T-helper 2 cell treated with Interferon-gamma antibody and Interleukin-4, amounts not matched to agents 5 μg/mL and 100 μg/mL, for 36 hours (primary cell): ENCODE measurements around the gene CD5L.

Experiments used
- DNase-seq: peaks from one replicate; pipeline ENCODE4 v3.0.0; 2021; ENCODE audit warnings: low spot score
- H3K27ac Mint-ChIP-seq: one replicate; pipeline ENCODE4 v1.8.0; 2021; ENCODE audit warnings: mild to moderate bottlenecking, mixed read lengths
- H3K27me3 Mint-ChIP-seq: one replicate; pipeline ENCODE4 v1.8.0; 2021; ENCODE audit warnings: low read depth, mixed read lengths
- H3K36me3 Mint-ChIP-seq: one replicate; pipeline ENCODE4 v1.8.0; 2021; ENCODE audit warnings: low read depth, mixed read lengths
- H3K4me1 Mint-ChIP-seq: one replicate; pipeline ENCODE4 v1.8.0; 2021; ENCODE audit warnings: low read depth, mixed read lengths
- H3K4me3 Mint-ChIP-seq: one replicate; pipeline ENCODE4 v1.8.0; 2022; ENCODE audit warnings: mild to moderate bottlenecking, moderate library complexity, mixed read lengths
- H3K9me3 Mint-ChIP-seq: one replicate; pipeline ENCODE4 v1.8.0; 2021; ENCODE audit warnings: mixed read lengths

CD5L gene

GRCh38 chr1:157833145-157833544, 8.5 kb downstream of the CD5L start:
- no peak overlapping the region for H3K27ac Mint-ChIP-seq
- DNase-seq: no peak
- H3K9me3 Mint-ChIP-seq: no peaks in the 10 kb centered on the region
- peaks cover 8% of the 10 kb centered on the region for H3K27me3 Mint-ChIP-seq
- H3K4me1 Mint-ChIP-seq: no peaks in the 10 kb centered on the region
- H3K4me3 Mint-ChIP-seq: no peak overlapping the region
- H3K36me3 Mint-ChIP-seq: no peaks in the 10 kb centered on the region

GRCh38 chr1:157831968-157832626, 9.5 kb downstream of the CD5L start:
- H3K4me1 Mint-ChIP-seq: no peaks in the 10 kb centered on the region
- peak; percentile 6 for DNase-seq
- H3K9me3 Mint-ChIP-seq: no peaks in the 10 kb centered on the region
- H3K27ac Mint-ChIP-seq: no peak overlapping the region
- H3K27me3 Mint-ChIP-seq: peaks cover 8% of the 10 kb centered on the region
- H3K4me3 Mint-ChIP-seq: no peak overlapping the region
- H3K36me3 Mint-ChIP-seq: no peaks in the 10 kb centered on the region

- Mint-ChIP-seq H3K27me3 (peaks cover 8% of the 10 kb centered on the region), H3K4me1 (no peaks in the 10 kb centered on the region), H3K9me3 (no peaks in the 10 kb centered on the region), H3K4me3 (no peak overlapping the region), H3K27ac (no peak overlapping the region), H3K36me3 (no peaks in the 10 kb centered on the region)
- DNase-seq: no peak
These were observed 10.7 kb downstream of the CD5L start for GRCh38 chr1:157830887-157831286.

GRCh38 chr1:157829711-157830110, 11.9 kb downstream of the CD5L start:
- DNase-seq: no peak
- Mint-ChIP-seq H3K4me1 (no peaks in the 10 kb centered on the region), H3K27ac (no peak overlapping the region), H3K9me3 (no peaks in the 10 kb centered on the region), H3K4me3 (no peak overlapping the region), H3K27me3 (peaks cover 8% of the 10 kb centered on the region), H3K36me3 (no peaks in the 10 kb centered on the region)

- Mint-ChIP-seq H3K9me3 (no peaks in the 10 kb centered on the region), H3K4me1 (no peaks in the 10 kb centered on the region), H3K27me3 (peaks cover 7% of the 10 kb centered on the region), H3K4me3 (no peak overlapping the region), H3K36me3 (no peaks in the 10 kb centered on the region), H3K27ac (no peak overlapping the region)
- DNase-seq: no peak
These were observed 12.4 kb downstream of the CD5L start for GRCh38 chr1:157829210-157829609.

GRCh38 chr1:157820299-157820698, 21.3 kb downstream of the CD5L start:
- Mint-ChIP-seq H3K27ac (no peak overlapping the region), H3K9me3 (no peaks in the 10 kb centered on the region), H3K4me3 (no peak overlapping the region), H3K27me3 (peaks cover 2% of the 10 kb centered on the region), H3K36me3 (no peaks in the 10 kb centered on the region), H3K4me1 (no peaks in the 10 kb centered on the region)
- DNase-seq: no peak

GRCh38 chr1:157819896-157820295, 21.7 kb downstream of the CD5L start, which contains the start of gene FCRL1:
FCRL1 (minus strand) TSS chr1:157820120; CDS start chr1:157820037, 83 bp downstream.
- Mint-ChIP-seq H3K27me3 (peaks cover 2% of the 10 kb centered on the region), H3K27ac (no peak within 1 kb of the TSS), H3K9me3 (no peaks in the 10 kb centered on the region), H3K4me1 (no peaks in the 10 kb centered on the region), H3K4me3 (no peak within 1 kb of the TSS), H3K36me3 (no peaks in the 10 kb centered on the region)
- no peak for DNase-seq

- no peak for DNase-seq
- Mint-ChIP-seq H3K36me3 (no peaks in the 10 kb centered on the region), H3K27ac (no peak overlapping the region), H3K27me3 (peaks cover 2% of the 10 kb centered on the region), H3K4me3 (no peak overlapping the region), H3K4me1 (no peaks in the 10 kb centered on the region), H3K9me3 (peaks cover 5% of the 10 kb centered on the region)
These were observed 22.4 kb downstream of the CD5L start for GRCh38 chr1:157819215-157819614.

GRCh38 chr1:157813269-157813668, 28.3 kb downstream of the CD5L start:
- H3K27me3 Mint-ChIP-seq: no peaks in the 10 kb centered on the region
- H3K4me3 Mint-ChIP-seq: no peak overlapping the region
- H3K36me3 Mint-ChIP-seq: no peaks in the 10 kb centered on the region
- peaks cover 21% of the 10 kb centered on the region for H3K9me3 Mint-ChIP-seq
- H3K4me1 Mint-ChIP-seq: no peaks in the 10 kb centered on the region
- no peak overlapping the region for H3K27ac Mint-ChIP-seq
- DNase-seq: no peak

- Mint-ChIP-seq H3K4me1 (no peaks in the 10 kb centered on the region), H3K4me3 (no peak overlapping the region), H3K36me3 (no peaks in the 10 kb centered on the region), H3K9me3 (no peaks in the 10 kb centered on the region), H3K27me3 (no peaks in the 10 kb centered on the region), H3K27ac (no peak overlapping the region)
- DNase-seq: no peak
These were observed 35.0 kb downstream of the CD5L start for GRCh38 chr1:157806431-157807149.

GRCh38 chr1:157803851-157804250, 37.8 kb downstream of the CD5L start:
- Mint-ChIP-seq H3K4me3 (no peak overlapping the region), H3K27me3 (no peaks in the 10 kb centered on the region), H3K4me1 (no peaks in the 10 kb centered on the region), H3K9me3 (no peaks in the 10 kb centered on the region), H3K36me3 (no peaks in the 10 kb centered on the region), H3K27ac (no peak overlapping the region)
- DNase-seq: no peak

- no peaks in the 10 kb centered on the region for H3K4me1 Mint-ChIP-seq
- H3K27ac Mint-ChIP-seq: no peak overlapping the region
- no peaks in the 10 kb centered on the region for H3K36me3 Mint-ChIP-seq
- H3K27me3 Mint-ChIP-seq: no peaks in the 10 kb centered on the region
- no peak for DNase-seq
- H3K4me3 Mint-ChIP-seq: no peak overlapping the region
- no peaks in the 10 kb centered on the region for H3K9me3 Mint-ChIP-seq
These were observed 41.6 kb downstream of the CD5L start for GRCh38 chr1:157799996-157800395.

GRCh38 chr1:157798211-157798610, 43.4 kb downstream of the CD5L start:
- DNase-seq: no peak
- H3K4me1 Mint-ChIP-seq: no peaks in the 10 kb centered on the region
- no peak overlapping the region for H3K27ac Mint-ChIP-seq
- H3K27me3 Mint-ChIP-seq: no peaks in the 10 kb centered on the region
- no peak overlapping the region for H3K4me3 Mint-ChIP-seq
- H3K36me3 Mint-ChIP-seq: no peaks in the 10 kb centered on the region
- H3K9me3 Mint-ChIP-seq: peaks cover 10% of the 10 kb centered on the region

GRCh38 chr1:157785248-157785647, 56.4 kb downstream of the CD5L start:
- no peak overlapping the region for H3K4me3 Mint-ChIP-seq
- DNase-seq: no peak
- no peak overlapping the region for H3K27ac Mint-ChIP-seq
- no peaks in the 10 kb centered on the region for H3K36me3 Mint-ChIP-seq
- no peaks in the 10 kb centered on the region for H3K4me1 Mint-ChIP-seq
- H3K27me3 Mint-ChIP-seq: no peaks in the 10 kb centered on the region
- H3K9me3 Mint-ChIP-seq: peaks cover 3% of the 10 kb centered on the region
